Measurements from ENCODE around the gene TMEM167B.
A peak's percentile ranks its signal among the peaks of the same experiment; 100 is the strongest.

TMEM167B gene

GRCh38 chr1:109091839-109092193 lies 1.3 kb downstream of the TMEM167B start:
- Histone ChIP-seq H2AFZ (ENCODE audit: low read depth, low read length, severe bottlenecking) (peak overlapping the region; percentile 91), H3K79me2 (ENCODE audit: insufficient read depth, low read length) (peaks cover 30% of the 10 kb centered on the region), H3K27ac (ENCODE audit: low read depth, low read length) (peak overlapping the region; percentile 70)

GRCh38 chr1:109094377-109094803 lies 3.8 kb downstream of the TMEM167B start:
- Histone ChIP-seq H3K27ac (ENCODE audit: low read depth, low read length) (no peak overlapping the region), H3F3A (ENCODE audit: insufficient read depth) (peaks cover 17% of the 10 kb centered on the region), H3K9me3 (ENCODE audit: insufficient read depth, low read length) (no peaks in the 10 kb centered on the region), H3K9me2 (replicated peaks; ENCODE audit: insufficient read depth, low read length) (no peaks in the 10 kb centered on the region), H3K36me3 (ENCODE audit: low read length) (peaks cover 3% of the 10 kb centered on the region; the same call in 1 of the 2 replicates), H3K4me3 (ENCODE audit: insufficient read depth, low read length, poor library complexity, severe bottlenecking) (no peak overlapping the region), H4K20me1 (ENCODE audit: low read depth, low read length) (no peaks in the 10 kb centered on the region), H3K27me3 (ENCODE audit: low read length) (no peaks in the 10 kb centered on the region), H3K79me2 (ENCODE audit: insufficient read depth, low read length) (peaks cover 30% of the 10 kb centered on the region), H3K9ac (ENCODE audit: low read length) (no peak overlapping the region), H3K4me2 (ENCODE audit: low read depth, low read length, poor library complexity, severe bottlenecking) (no peak overlapping the region), H2AFZ (ENCODE audit: low read depth, low read length, severe bottlenecking) (no peak overlapping the region)
- TF ChIP-seq EZH2phosphoT487 (conservative IDR thresholded peaks at IDR 0.05; ENCODE audit: low read length), result no peak
- TF ChIP-seq CTCF (IDR thresholded peaks at IDR 0.05; ENCODE audit: insufficient read depth, low read length, poor library complexity, severe bottlenecking), result no peak

More at GRCh38 chr1:109091839-109092193, 1.3 kb downstream of the TMEM167B start:
- peak overlapping the region; percentile 73 for H3K4me3 ChIP-seq (ENCODE audit: insufficient read depth, low read length, poor library complexity, severe bottlenecking)
- peaks cover 12% of the 10 kb centered on the region for H3F3A ChIP-seq (ENCODE audit: insufficient read depth)
- TF ChIP-seq CTCF (IDR thresholded peaks at IDR 0.05; ENCODE audit: insufficient read depth, low read length, poor library complexity, severe bottlenecking) (no peak), EZH2phosphoT487 (conservative IDR thresholded peaks at IDR 0.05; ENCODE audit: low read length) (no peak)
- no peaks in the 10 kb centered on the region for H3K27me3 ChIP-seq (ENCODE audit: low read length)
- H3K36me3 ChIP-seq (ENCODE audit: low read length), result peaks cover 3% of the 10 kb centered on the region; the same call in 1 of the 2 replicates
- H3K4me2 ChIP-seq (ENCODE audit: low read depth, low read length, poor library complexity, severe bottlenecking), result peak overlapping the region; percentile 78
- H3K9me2 ChIP-seq (replicated peaks; ENCODE audit: insufficient read depth, low read length), result no peaks in the 10 kb centered on the region
- no peaks in the 10 kb centered on the region for H3K9me3 ChIP-seq (ENCODE audit: insufficient read depth, low read length)
- no peaks in the 10 kb centered on the region for H4K20me1 ChIP-seq (ENCODE audit: low read depth, low read length)
- H3K9ac ChIP-seq (ENCODE audit: low read length), result peak overlapping the region; percentile 69

GRCh38 chr1:109094871-109095270 lies 4.3 kb downstream of the TMEM167B start:
- H3K9ac ChIP-seq (ENCODE audit: low read length), result no peak overlapping the region

More at GRCh38 chr1:109094871-109095270, 4.3 kb downstream of the TMEM167B start:
- H3K79me2 ChIP-seq (ENCODE audit: insufficient read depth, low read length), result peaks cover 30% of the 10 kb centered on the region
- H3K36me3 ChIP-seq (ENCODE audit: low read length), result peaks cover 3% of the 10 kb centered on the region; the same call in 1 of the 2 replicates
- TF ChIP-seq CTCF (IDR thresholded peaks at IDR 0.05; ENCODE audit: insufficient read depth, low read length, poor library complexity, severe bottlenecking) (no peak), EZH2phosphoT487 (conservative IDR thresholded peaks at IDR 0.05; ENCODE audit: low read length) (no peak)
- no peaks in the 10 kb centered on the region for H4K20me1 ChIP-seq (ENCODE audit: low read depth, low read length)
- H3F3A ChIP-seq (ENCODE audit: insufficient read depth), result peaks cover 17% of the 10 kb centered on the region
- no peak overlapping the region for H3K27ac ChIP-seq (ENCODE audit: low read depth, low read length)
- no peaks in the 10 kb centered on the region for H3K9me3 ChIP-seq (ENCODE audit: insufficient read depth, low read length)
- H3K9me2 ChIP-seq (replicated peaks; ENCODE audit: insufficient read depth, low read length), result no peaks in the 10 kb centered on the region
- no peak overlapping the region for H2AFZ ChIP-seq (ENCODE audit: low read depth, low read length, severe bottlenecking)
- H3K4me2 ChIP-seq (ENCODE audit: low read depth, low read length, poor library complexity, severe bottlenecking), result no peak overlapping the region
- H3K27me3 ChIP-seq (ENCODE audit: low read length), result no peaks in the 10 kb centered on the region
- no peak overlapping the region for H3K4me3 ChIP-seq (ENCODE audit: insufficient read depth, low read length, poor library complexity, severe bottlenecking)

All from SU-DHL-6 (cell line).